H9 (cell line): ENCODE data around the gene FAM3B. TPM values are rescaled to one million over a fixed set of nuclear protein-coding genes. Genes with fewer than 3 reads are reported as not detected.

Source experiments
- DNase-seq: peaks from one replicate; pipeline ENCODE4 v3.0.0-alpha.2; 2017
- H2AFZ ChIP-seq: one replicate; pipeline ENCODE4 v1.6.1; 2013; ENCODE audit warnings: mild to moderate bottlenecking, low read length, control low read depth, moderate library complexity
- H2AK5ac ChIP-seq: 2 replicates; pipeline ENCODE4 v1.6.1; 2013; ENCODE audit warnings: low read length, control low read depth, mixed read lengths; ENCODE audit not compliant: insufficient read length
- H2BK120ac ChIP-seq: one replicate; pipeline ENCODE4 v1.6.1; 2013; ENCODE audit warnings: low read depth, mild to moderate bottlenecking, low read length, control low read depth, inconsistent platforms; ENCODE audit not compliant: poor library complexity, severe bottlenecking
- H2BK12ac ChIP-seq: 2 replicates; pipeline ENCODE4 v1.6.1; 2013; ENCODE audit warnings: low read length, control low read depth, mixed read lengths, low read depth; ENCODE audit not compliant: insufficient read length
- H2BK15ac ChIP-seq: 2 replicates; pipeline ENCODE4 v1.6.1; 2013; ENCODE audit warnings: low read depth, low read length, control low read depth
- H2BK20ac ChIP-seq: one replicate; pipeline ENCODE4 v1.6.1; 2013; ENCODE audit warnings: low read depth, mild to moderate bottlenecking, low read length, control low read depth, inconsistent platforms; ENCODE audit not compliant: poor library complexity, severe bottlenecking
- H2BK5ac ChIP-seq: 2 replicates; pipeline ENCODE4 v1.6.1; 2013; ENCODE audit warnings: low read length, control low read depth, mixed read lengths; ENCODE audit not compliant: insufficient read length
- H3K14ac ChIP-seq: 2 replicates; pipeline ENCODE4 v1.6.1; 2013; ENCODE audit warnings: low read length, control low read depth; ENCODE audit not compliant: insufficient read depth
- H3K18ac ChIP-seq: 2 replicates; pipeline ENCODE4 v1.6.1; 2013; ENCODE audit warnings: low read depth, mild to moderate bottlenecking, mixed read lengths, low read length, control low read depth; ENCODE audit not compliant: insufficient read length
- H3K23ac ChIP-seq: 2 replicates; pipeline ENCODE4 v1.6.1; 2013; ENCODE audit warnings: low read length, control low read depth, mixed read lengths, low read depth; ENCODE audit not compliant: insufficient read length
- H3K23me2 ChIP-seq: 2 replicates; pipeline ENCODE4 v1.6.1; 2013; ENCODE audit warnings: low read depth, mild to moderate bottlenecking, mixed read lengths, low read length, control low read depth; ENCODE audit not compliant: insufficient read length, poor library complexity, severe bottlenecking
- H3K27ac ChIP-seq: 2 replicates; pipeline ENCODE4 v1.5.1; 2013; ENCODE audit warnings: low read length, control low read depth, mixed read lengths, low read depth; ENCODE audit not compliant: insufficient read length
- H3K27me3 ChIP-seq: 2 replicates; pipeline ENCODE4 v1.6.1; 2013; ENCODE audit warnings: low read length, control low read depth, inconsistent platforms; ENCODE audit not compliant: insufficient read depth
- H3K4ac ChIP-seq: 2 replicates; pipeline ENCODE4 v1.6.1; 2013; ENCODE audit warnings: low read depth, mild to moderate bottlenecking, control low read depth, inconsistent platforms, low read length, moderate library complexity
- H3K4me1 ChIP-seq: 2 replicates; pipeline ENCODE4 v1.6.1; 2013; ENCODE audit warnings: low read length, control low read depth, inconsistent platforms; ENCODE audit not compliant: insufficient read depth
- H3K4me2 ChIP-seq: 2 replicates; pipeline ENCODE4 v1.6.1; 2013; ENCODE audit warnings: low read length, control low read depth, mixed read lengths; ENCODE audit not compliant: insufficient read length, insufficient read depth
- H3K56ac ChIP-seq: 2 replicates; pipeline ENCODE4 v1.6.1; 2013; ENCODE audit warnings: low read depth, mild to moderate bottlenecking, mixed read lengths, low read length, control low read depth; ENCODE audit not compliant: insufficient read length
- H3K79me1 ChIP-seq: 2 replicates; pipeline ENCODE4 v1.6.1; 2013; ENCODE audit warnings: low read depth, mild to moderate bottlenecking, moderate library complexity, low read length, control low read depth, inconsistent platforms; ENCODE audit not compliant: insufficient read depth, poor library complexity, severe bottlenecking
- H3K79me2 ChIP-seq: 2 replicates; pipeline ENCODE4 v1.6.1; 2013; ENCODE audit warnings: low read length, control low read depth, inconsistent platforms; ENCODE audit not compliant: insufficient read depth
- H3K9ac ChIP-seq: 2 replicates; pipeline ENCODE4 v1.6.1; 2013; ENCODE audit warnings: low read length, control low read depth, mixed read lengths; ENCODE audit not compliant: insufficient read length; ENCODE audit errors: extremely low read depth
- H3K9me3 ChIP-seq: one replicate; pipeline ENCODE4 v1.6.1; 2013; ENCODE audit warnings: low read depth, low read length, inconsistent platforms; ENCODE audit not compliant: control insufficient read depth
- H3T11ph ChIP-seq: one replicate; pipeline ENCODE4 v1.6.1; 2013; ENCODE audit warnings: mild to moderate bottlenecking, low read length, control low read depth, inconsistent platforms
- H4K20me1 ChIP-seq: one replicate; pipeline ENCODE4 v1.6.1; 2013; ENCODE audit not compliant: control insufficient read depth, insufficient read length, insufficient read depth
- H4K5ac ChIP-seq: 2 replicates; pipeline ENCODE4 v1.6.1; 2013; ENCODE audit warnings: low read depth, mild to moderate bottlenecking, mixed read lengths, low read length, control low read depth; ENCODE audit not compliant: insufficient read length
- H4K8ac ChIP-seq: replicated peaks from 2 replicates; pipeline ENCODE4 v1.6.1; 2013; ENCODE audit warnings: low read length, control low read depth, mixed read lengths, low read depth; ENCODE audit not compliant: insufficient read length
- H4K91ac ChIP-seq: 2 replicates; pipeline ENCODE4 v1.6.1; 2013; ENCODE audit warnings: low read depth, mild to moderate bottlenecking, moderate library complexity, mixed read lengths, low read length, control low read depth; ENCODE audit not compliant: insufficient read length
- H3K27ac Mint-ChIP-seq, 3 experiments: 2 replicates in 2 of 3; 3 replicates in 1 of 3; pipeline ENCODE4 v1.8.0; 2020 to 2021; ENCODE audit warnings: mixed read lengths in 3 of 3, mild to moderate bottlenecking in 1 of 3, moderate library complexity in 1 of 3
- H3K27me3 Mint-ChIP-seq: 2 replicates; pipeline ENCODE4 v1.8.0; 2021; ENCODE audit warnings: low read depth, mild to moderate bottlenecking, moderate library complexity, mixed read lengths
- H3K36me3 Mint-ChIP-seq, 3 experiments: 2 replicates in 2 of 3; 3 replicates in 1 of 3; pipeline ENCODE4 v1.8.0; 2020 to 2021; ENCODE audit warnings: low read depth in 3 of 3, mixed read lengths in 3 of 3; ENCODE audit not compliant: insufficient read depth in 1 of 3
- H3K4me1 Mint-ChIP-seq, 2 experiments: 2 replicates each; pipeline ENCODE4 v1.8.0; 2020; ENCODE audit warnings: mixed read lengths in 2 of 2
- H3K4me3 Mint-ChIP-seq, 2 experiments: 2 replicates in 1 of 2; 3 replicates in 1 of 2; pipeline ENCODE4 v1.8.0; 2020 to 2021; ENCODE audit warnings: mild to moderate bottlenecking in 2 of 2, mixed read lengths in 2 of 2, moderate library complexity in 1 of 2
- H3K9me3 Mint-ChIP-seq, 2 experiments: 2 replicates in 1 of 2; 3 replicates in 1 of 2; pipeline ENCODE4 v1.8.0; 2020; ENCODE audit warnings: mild to moderate bottlenecking in 2 of 2, mixed read lengths in 2 of 2, moderate library complexity in 1 of 2
- WGBS: extraction: QIAGEN DNeasy Blood & Tissue Kit; methylation state at CpG from one replicate; pipeline ENCODE4 v1.1.7; 2013; ENCODE audit warnings: missing lambda C conversion rate, low lambda C conversion rate, mixed read lengths; ENCODE audit not compliant: insufficient read length; ENCODE audit errors: extremely low coverage; 5-methylcytosine and 5-hydroxymethylcytosine counted together
- total RNA-seq: library from RNA; stranded (reverse); gene quantifications from 2 replicates; pipeline ENCODE4 v1.2.1, GENCODE V29; 2021
- TF ChIP-seq, protein P1 (sequence below): fragments of 200-600 bp; sonication (generic); conservative IDR thresholded peaks from 3 replicates; pipeline ENCODE4 v1.8.0; 2021; ENCODE audit warnings: antibody characterized with exemption, mild to moderate bottlenecking

FAM3B gene
- total RNA-seq, 1 experiment from 2014 or later = 5.0 TPM

DNA sequence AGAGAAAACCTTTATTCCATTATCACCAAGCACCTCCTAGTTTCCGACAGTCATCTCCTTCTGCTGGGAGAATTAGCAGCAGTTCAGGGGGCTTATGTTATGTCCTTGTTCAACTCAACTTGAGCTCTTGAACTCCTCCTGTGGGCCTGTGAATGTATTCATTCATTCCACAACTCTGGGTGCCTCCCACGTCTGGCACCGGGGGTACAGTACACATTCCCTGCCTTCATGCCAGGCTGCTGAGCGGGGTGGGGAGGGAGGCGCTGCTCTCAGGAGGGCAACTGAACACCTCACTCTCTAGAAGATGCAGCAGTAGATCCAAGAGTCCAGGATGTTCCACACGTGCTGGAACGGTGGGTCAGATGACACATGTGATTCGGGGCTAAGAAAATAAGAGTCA, 40.9 kb downstream of the FAM3B start:
- Mint-ChIP-seq H3K36me3 (no peaks in the 10 kb centered on the region), H3K27ac (no peak overlapping the region; a peak in 1 of 7 replicates), H3K4me1 (peaks cover 13 to 19% of the 10 kb centered on the region in 2 experiments), H3K4me3 (no peak overlapping the region), H3K27me3 (peaks cover 2% of the 10 kb centered on the region; the same call in 1 of the 2 replicates), H3K9me3 (no peaks in the 10 kb centered on the region)
- no peaks in the 10 kb centered on the region for H3K23me2 ChIP-seq
- H3K23ac ChIP-seq = no peak overlapping the region
- H4K91ac ChIP-seq = no peak overlapping the region
- H3K9me3 ChIP-seq = no peaks in the 10 kb centered on the region
- no peak overlapping the region for H3K14ac ChIP-seq
- DNase-seq = no peak
- no peak overlapping the region for H3K56ac ChIP-seq
- no peak overlapping the region for H4K5ac ChIP-seq
- no peaks in the 10 kb centered on the region; the same call in 1 of the 2 replicates for H3K4me1 ChIP-seq
- no peak overlapping the region for H3K4me2 ChIP-seq
- H3K27ac ChIP-seq = no peak overlapping the region
- H3K27me3 ChIP-seq = no peaks in the 10 kb centered on the region
- no peaks in the 10 kb centered on the region for H4K20me1 ChIP-seq
- TF ChIP-seq, protein P1, sequence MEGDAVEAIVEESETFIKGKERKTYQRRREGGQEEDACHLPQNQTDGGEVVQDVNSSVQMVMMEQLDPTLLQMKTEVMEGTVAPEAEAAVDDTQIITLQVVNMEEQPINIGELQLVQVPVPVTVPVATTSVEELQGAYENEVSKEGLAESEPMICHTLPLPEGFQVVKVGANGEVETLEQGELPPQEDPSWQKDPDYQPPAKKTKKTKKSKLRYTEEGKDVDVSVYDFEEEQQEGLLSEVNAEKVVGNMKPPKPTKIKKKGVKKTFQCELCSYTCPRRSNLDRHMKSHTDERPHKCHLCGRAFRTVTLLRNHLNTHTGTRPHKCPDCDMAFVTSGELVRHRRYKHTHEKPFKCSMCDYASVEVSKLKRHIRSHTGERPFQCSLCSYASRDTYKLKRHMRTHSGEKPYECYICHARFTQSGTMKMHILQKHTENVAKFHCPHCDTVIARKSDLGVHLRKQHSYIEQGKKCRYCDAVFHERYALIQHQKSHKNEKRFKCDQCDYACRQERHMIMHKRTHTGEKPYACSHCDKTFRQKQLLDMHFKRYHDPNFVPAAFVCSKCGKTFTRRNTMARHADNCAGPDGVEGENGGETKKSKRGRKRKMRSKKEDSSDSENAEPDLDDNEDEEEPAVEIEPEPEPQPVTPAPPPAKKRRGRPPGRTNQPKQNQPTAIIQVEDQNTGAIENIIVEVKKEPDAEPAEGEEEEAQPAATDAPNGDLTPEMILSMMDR = no peak
- H3K9ac ChIP-seq = no peak overlapping the region
- no peak overlapping the region for H2BK20ac ChIP-seq
- H3K4ac ChIP-seq = no peak overlapping the region
- no peak overlapping the region for H2AFZ ChIP-seq
- no peaks in the 10 kb centered on the region for H3K79me2 ChIP-seq
- no peak overlapping the region for H2BK12ac ChIP-seq
- no CpG with 5 or more reads among the region's 8 CpGs for WGBS
- no peak overlapping the region for H2BK5ac ChIP-seq
- H3K79me1 ChIP-seq = no peaks in the 10 kb centered on the region
- no peak overlapping the region for H4K8ac ChIP-seq
- H3T11ph ChIP-seq = no peak overlapping the region
- no peak overlapping the region for H2BK15ac ChIP-seq
- H2BK120ac ChIP-seq = no peak overlapping the region
- no peak overlapping the region for H3K18ac ChIP-seq
- H2AK5ac ChIP-seq = no peak overlapping the region
